Panc1 (cell line): ENCODE data around the gene CDKN3.

Experiments used
- POLR2AphosphoS5 ChIP-seq: IDR thresholded peaks from 2 replicates; pipeline ENCODE4 v1.6.1; 2012; ENCODE audit warnings: mild to moderate bottlenecking, low read depth, low read length, moderate library complexity
- TF ChIP-seq, protein P1 (sequence below): fragments of 450-650 bp; IDR thresholded peaks from 2 replicates; pipeline ENCODE4 v1.5.1; 2017; ENCODE audit warnings: mild to moderate bottlenecking

DNA sequence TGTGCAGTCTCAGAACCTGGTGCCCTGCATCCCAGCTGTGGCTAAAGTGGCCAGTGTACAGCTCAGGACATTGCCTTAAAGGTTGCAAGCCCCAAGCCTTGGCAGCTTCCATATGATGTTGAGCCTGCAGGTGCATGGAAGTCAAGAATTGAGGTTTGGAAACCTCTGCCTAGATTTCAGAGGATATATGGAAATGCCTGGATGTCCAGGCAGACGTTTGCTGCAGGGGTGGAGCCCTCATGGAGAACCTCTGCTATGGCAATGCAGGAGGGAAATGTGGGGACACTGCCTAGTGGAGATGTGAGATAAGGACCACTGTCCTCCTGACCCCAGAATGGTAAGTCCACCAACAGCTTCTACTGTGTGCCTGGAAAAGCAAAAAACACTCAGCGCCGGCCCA lies 62.3 kb downstream of the CDKN3 start:
- TF ChIP-seq, protein P1, sequence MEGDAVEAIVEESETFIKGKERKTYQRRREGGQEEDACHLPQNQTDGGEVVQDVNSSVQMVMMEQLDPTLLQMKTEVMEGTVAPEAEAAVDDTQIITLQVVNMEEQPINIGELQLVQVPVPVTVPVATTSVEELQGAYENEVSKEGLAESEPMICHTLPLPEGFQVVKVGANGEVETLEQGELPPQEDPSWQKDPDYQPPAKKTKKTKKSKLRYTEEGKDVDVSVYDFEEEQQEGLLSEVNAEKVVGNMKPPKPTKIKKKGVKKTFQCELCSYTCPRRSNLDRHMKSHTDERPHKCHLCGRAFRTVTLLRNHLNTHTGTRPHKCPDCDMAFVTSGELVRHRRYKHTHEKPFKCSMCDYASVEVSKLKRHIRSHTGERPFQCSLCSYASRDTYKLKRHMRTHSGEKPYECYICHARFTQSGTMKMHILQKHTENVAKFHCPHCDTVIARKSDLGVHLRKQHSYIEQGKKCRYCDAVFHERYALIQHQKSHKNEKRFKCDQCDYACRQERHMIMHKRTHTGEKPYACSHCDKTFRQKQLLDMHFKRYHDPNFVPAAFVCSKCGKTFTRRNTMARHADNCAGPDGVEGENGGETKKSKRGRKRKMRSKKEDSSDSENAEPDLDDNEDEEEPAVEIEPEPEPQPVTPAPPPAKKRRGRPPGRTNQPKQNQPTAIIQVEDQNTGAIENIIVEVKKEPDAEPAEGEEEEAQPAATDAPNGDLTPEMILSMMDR, result no peak
- no peak for TF ChIP-seq POLR2AphosphoS5
